Anterior cingulate cortex (tissue), 58 donors: ENCODE measurements around the gene C17orf114.
"Not testable (repeated sequence)": the region's sequence is repeated elsewhere in the genome, so short reads cannot be mapped to it uniquely, and the experiment has no call there.

Source experiments
- DNase-seq, 58 donors: peaks; one replicate each; lab custom pipeline; 2025; lab: John Stamatoyannopoulos, UW

C17orf114 gene

DNA sequence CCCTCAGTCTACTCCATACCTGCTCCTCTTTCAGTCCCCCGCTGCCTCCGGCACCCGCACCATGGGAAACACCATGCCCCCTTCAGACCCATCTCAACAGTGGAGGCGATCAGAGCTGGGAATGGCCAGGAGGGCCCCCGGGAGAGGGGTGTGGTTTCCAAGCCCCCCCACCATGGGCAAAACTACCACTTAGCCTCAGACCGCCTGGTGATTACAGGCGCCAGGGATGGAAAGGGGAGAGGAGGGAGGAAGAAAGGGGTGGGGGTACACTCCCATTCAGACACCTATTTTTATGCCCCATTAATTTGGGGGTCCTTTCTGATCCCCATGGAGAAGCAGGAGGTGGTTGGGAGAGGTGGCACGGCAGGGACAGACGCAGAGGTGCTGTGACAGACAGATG is at the start of gene C17orf114:
Gene C17orf114 (minus strand): TSS at position 101 of the 400 bp plus-strand sequence.
- no peak for DNase-seq

DNA sequence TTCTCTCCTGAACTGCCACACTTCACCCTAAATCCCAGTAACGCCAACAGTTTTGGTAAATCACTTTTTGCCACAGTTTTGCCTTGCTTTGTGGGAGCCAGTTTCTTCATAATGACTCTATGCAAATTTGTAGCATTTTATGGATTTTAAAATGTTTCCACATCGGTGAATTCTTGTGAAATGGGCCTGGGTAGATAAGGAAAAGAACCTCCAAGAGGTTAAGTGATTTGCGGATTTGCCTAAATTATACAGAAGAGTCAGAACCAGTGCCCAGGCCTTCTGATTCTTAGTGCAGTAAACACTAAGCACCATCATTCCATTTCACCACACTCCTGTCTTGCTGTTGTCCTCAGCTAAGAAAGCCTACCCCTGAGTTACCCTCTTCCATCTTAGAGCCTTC is 49.0 kb upstream of the C17orf114 start:
- DNase-seq = no peak

DNA sequence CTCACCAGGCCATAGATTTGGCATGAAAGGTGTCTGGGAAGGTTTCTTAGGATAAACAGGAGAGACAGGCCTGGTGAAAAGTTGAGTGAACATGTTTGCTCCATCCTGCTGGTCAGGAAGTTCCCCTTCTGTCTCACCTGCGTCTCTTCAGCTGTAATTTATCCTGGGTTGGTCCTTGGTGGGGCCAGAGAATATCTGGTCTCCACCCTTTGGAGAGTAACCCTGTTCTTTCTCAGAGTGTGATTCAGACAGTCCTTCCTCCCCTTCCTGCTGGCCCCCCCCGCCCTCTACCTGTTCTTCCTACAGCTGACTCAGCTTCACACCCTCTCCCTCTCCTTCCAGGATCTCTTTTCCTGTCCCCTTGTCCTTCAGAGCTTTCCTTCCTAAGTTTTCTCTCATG is 48.1 kb upstream of the C17orf114 start:
- DNase-seq = no peak

DNA sequence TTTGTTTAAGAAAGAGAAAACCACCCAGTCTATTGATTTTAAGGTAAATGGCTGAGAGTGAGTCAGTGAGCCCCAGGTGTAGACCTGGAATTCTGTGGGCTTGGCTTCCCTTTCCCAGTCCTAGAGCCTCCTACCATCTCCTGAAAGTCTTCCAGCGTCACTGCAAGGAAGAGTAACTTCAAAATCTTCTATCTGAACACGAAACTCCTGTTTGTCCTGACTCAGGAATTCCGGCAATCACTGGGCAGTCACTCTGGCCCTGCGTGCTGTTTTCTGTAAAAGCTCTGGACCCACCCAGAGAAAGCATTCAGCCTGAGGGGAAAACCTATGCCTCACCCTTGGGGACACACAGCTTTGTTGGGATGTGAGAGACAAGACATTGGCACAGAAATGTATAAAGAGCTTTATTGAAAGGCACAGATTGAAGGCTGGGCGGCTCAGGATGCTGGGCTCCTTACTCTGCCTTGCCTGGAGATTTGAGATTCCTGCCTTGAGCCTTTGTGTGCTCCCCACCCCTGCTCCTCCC is 46.9 kb upstream of the C17orf114 start:
- DNase-seq = no peak

DNA sequence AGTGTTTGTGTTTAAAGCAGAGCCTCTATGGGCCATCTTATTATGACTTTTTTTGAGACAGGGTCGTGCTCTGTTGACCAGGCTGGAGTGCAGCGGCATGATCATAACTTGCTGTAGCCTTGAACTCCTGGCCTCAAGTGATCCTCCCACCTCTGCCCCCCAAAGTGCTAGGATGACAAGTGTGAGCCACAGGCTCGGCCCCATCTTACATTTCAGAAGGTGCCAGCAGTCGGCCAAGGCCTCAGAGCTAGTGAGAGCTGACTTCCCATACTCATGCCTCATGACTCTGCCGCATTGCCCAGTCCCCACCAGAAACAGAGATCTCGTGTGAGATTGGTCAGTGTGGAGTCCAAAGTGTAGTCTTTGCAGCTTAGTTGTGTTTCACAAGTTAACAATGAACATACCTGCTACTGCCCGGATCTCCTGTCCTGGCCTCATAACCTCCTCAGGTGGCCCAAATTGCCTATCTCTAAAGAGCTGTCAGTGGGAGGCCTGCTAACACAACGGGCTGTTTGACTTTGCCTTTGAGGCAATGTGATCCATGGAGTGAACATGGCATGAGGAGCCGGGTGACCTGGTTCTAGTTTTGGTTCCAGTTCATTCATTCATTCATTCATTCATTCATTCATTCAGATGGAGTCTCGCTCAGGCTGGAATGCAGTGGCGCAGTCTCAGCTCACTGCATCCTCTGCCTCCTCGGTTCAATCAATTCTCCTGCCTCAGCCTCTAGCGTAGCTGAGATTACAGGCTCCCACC is 44.7 kb upstream of the C17orf114 start:
- DNase-seq = no peak

DNA sequence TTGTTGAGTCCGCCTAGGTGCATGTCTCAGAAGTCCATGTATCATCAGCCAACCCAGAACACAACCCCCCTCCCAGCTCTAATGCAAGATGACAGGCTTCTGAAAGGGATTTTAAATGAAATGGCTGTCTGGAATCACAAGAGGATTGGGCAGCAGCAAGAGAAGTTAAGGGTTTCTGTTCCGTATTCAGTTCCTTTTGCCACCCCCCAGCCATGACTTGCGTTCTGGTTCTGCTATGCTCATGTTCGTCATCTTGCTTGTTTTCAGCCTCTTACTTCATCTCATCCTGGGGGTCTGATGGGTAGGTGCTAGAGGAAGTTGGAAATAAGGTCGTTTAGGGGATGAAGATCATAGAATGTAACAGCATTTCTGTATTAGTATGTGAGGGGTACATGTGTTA is 43.0 kb upstream of the C17orf114 start:
- peak in 2 of 58 donors; percentile 30 to 31 for DNase-seq

DNA sequence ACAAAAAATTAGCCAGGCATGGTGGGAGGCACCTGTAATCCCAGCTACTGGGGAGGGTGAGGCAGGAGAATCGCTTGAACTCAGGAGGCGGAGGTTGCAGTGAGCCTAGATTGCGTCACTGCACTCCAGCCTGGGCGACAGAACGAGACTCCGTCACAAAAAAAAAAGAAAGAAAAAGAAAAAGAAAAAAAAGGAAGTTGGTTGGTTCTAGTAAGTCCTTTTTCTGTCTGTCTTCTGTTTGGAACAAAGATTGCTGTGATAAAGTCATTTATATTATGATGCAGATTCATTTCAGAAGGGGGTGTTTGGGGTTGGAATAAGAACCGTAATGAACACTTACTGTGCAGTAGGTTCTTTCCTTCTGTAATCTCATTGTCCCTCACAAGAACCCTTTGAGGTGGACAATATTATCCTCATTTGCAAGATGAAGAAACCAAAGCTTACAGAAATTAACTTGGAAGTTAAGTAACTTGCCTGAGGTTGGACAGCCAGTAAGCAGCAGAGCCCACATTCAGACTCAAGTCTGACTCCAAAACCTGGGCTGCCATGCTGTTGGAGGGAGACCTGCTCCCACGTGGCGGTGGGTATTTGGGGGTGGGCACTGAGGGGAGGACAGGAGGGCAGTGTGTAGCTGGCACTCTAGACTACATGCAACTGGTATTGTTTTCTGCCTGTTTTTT is 41.3 kb upstream of the C17orf114 start:
- DNase-seq = no peak

DNA sequence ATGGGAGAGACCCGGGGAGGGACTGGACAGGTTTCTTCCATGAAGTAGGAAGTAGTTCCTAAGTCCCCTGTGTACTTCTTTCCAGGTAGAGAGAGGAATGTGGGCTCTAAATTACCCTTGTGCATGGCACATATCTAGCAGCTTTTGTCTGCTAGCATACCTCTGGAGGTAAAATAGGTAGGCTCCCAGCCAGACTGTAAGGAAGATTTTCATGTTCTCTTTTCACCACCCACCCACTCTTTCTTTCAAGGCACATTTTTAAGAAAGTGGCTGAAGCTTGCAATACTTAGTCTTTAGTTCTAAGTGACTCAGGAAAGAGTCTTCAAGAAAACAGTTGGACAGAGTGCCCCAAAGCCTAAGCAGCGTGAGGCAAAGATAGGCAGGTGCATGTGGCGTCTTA is 40.2 kb upstream of the C17orf114 start:
- no peak for DNase-seq

DNA sequence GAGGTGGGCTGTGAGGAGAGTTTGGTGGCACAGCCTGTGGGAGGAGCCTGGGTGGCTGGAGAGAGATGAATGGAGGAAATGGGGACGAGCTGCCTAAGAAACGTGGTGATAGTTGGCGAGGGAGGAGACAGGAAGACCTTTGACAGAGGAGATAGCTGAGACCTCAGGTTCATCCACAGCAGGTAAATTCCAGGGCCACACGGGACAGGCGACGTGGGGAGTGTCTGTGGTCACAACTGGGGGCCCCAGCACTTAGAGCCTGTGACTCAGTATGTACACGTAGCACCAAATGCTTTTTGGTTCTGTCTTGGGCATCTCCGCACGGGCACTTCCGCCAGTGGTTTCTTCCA is 38.7 kb upstream of the C17orf114 start:
- no peak for DNase-seq

DNA sequence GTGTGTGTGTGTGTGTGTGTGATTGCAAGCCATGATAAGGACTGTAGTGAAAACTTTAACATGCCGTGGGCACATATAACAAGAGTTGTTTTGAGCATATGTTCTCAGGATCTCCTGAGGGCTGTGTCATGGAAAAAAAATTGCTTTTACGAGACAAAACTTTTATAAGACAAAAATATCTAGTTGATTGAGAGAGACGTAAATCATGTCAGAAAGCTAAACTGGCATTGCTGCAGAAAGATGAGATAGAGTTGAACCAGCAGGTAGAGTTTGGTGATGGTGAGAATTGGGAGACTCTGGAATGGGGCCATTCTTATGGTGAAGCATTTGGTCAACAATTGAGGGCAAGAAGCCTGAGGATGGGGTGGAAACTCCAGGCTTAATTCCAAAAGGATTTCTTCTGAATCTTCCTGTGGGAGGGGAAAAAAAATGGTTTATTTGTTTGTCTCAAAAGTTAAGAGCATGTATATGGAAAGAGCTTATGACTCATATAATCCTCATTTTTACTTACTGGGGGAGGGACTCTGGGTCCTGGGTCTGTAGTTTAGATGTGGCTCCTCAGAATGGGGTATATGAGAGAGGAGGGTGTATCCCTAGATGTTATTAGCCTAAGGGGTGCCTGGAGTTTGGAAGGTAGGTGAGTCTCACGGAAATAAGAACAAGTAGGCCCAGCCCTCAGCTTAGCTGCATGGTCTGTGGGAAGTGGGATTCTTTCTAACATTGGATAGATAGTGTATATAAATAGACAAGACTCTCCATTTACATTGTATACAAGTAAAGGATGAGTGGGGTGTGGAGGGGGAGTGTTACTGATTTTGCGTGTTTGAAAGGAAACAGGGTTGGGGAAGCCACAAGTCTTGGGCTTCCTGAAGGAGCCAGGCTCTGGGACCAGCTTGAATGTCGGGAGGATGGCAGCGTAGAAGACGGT is 38.1 kb upstream of the C17orf114 start:
- no peak for DNase-seq

DNA sequence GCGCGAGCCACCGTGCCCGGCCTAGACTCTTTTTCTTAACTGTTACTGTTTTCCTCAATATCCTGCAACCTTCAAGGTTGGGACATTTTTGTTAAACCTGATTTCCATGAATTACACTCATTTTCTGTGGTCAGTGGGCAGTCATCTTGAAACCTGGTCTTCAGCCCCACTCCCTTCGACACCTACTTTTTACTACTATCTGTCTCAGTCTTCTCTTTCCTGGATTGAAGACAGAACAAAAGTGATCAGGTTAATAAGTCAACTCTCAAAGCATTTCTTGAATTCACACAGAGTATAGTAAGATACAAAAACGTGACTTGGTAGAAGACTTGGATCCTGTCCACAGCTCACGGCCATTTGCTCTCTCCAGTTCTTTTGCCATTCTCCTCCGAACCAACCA is 37.1 kb upstream of the C17orf114 start:
- DNase-seq = no peak

DNA sequence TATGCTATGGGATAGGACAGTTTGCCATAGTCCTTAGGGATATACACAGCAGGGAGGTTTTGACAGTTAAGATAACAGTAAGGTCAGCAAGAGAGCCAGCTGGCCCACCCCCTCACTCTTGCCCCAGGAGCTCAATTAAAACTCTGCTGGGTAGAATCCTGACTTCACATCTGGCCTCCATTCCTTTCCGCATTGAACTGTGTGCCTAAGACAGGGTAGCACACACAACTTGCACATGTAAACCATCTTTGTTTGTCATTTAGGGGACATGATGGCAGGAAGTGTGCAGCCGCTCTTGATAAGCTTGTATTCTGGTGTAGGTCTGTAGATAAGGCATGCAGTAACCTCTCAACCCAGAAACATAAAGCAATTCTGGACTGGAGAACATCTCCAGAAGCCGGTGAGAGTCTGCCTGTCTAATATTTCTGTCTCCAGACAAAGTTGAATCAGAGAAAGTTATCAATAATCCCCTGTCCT is 36.2 kb upstream of the C17orf114 start:
- DNase-seq = no peak

DNA sequence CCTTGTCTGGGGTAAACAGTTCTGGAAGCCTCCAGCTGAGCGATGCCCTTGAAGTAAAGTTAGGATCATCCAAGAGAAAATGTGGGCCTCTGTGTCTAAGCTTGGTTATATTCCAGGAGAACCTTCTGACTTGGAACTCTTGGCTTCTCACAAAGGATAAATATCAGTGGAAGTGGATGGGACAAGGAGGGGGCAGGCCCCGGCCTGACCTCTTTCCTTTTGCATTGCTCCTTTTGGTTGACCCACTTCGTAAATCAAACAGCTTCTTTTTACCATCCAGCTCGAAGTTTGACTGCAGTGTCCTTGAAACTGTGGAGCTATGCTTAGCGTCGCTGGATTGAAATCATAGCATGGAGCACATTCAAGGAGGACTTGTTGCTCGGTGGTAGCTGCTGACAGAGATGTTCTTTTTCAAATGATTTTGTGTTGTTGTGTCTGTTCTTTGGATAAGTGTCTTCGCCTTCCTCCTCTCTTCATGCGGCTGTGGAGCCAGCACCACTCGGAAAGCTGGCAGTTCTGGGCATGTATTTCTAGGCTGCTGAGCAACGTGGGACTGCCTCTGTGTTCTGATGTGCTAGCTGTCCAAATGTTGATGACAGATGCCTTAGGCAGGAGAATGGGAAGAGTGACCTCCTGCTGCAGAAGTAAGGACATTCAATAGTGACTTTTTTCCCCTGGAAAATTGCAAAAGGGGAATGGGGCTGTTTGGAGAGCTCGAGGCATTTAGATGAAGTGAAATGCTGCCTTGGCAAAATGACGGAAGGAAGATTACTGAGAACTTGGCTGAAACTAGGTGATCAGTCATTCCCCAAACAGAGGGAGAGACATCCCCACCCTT is 35.6 kb upstream of the C17orf114 start:
- DNase-seq = peak in 41 of 58 donors; percentile 10 to 78 (median 44)

DNA sequence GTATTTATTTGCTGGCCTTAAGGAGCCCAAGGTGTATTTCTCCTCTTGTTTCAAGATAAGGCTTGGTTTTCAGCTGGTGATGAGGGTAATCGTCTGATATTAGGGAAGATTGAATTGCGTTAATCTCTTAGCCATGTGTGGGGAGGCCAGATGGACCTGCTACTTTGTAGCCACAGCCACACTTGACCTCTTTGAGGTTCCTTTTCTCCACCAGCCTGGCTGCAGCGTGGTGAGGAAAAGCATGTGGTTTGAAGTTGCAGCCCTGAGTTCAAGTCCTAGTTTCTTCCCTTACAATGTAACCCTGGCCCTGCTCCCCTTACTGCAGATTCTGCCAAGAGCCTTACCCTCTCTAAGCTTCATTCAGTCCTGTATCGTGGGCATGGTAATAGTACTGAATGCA is 34.1 kb upstream of the C17orf114 start:
- DNase-seq = no peak

DNA sequence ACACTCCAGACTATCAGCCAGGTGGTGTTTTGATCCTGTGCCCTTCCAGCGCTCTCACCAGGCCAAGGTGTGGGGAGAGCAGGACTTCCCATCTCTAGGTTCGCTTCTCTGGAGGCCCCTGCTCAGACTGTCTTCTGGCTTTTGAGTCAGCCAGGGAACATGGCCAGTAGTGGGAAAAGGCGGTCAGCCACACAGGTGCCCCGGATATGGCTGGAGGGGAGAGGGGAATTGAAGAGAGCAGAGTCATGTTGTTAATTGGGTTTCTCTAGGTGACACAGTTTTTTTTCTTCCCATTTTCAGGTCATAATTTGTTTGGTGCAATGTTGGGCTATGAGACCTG is 32.5 kb upstream of the C17orf114 start:
- DNase-seq = peak in 1 of 58 donors; percentile 29

DNA sequence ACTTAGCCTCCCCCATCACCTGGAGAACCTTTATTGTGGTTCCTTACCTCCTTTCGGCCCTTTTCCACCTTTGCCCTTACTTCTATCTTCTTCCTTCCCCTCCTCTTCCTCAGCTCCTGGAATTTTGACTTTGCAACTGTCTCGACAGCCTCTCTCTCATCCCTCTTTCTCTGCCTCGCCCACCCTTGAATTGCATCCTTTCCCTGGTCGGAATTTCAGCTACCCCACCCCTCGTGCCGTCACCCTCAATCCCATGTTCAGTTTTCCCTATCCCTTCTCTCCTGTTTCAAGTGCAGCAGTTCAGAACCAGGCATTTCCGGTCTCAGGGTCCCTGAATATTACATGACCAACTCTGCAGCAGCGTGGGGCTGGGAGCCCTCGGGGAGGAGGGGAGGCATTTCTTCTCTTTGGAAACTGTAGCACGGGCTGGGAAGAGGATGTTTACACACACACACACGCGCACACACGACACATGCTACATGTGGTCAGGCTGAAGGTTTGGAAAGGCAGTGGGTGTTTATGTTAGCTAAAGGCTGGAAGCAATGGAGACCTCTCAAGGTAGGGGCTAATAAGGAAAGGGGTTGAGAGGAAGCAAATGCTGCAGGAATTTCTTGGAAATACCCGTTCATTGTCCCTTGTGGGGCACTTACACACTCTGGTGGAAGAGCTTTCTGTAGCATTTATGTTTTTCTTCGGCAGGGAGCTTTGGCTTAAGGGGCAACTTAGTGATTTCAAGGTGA is 32.0 kb upstream of the C17orf114 start:
- DNase-seq = peak in 14 of 58 donors; percentile 14 to 44 (median 28)

DNA sequence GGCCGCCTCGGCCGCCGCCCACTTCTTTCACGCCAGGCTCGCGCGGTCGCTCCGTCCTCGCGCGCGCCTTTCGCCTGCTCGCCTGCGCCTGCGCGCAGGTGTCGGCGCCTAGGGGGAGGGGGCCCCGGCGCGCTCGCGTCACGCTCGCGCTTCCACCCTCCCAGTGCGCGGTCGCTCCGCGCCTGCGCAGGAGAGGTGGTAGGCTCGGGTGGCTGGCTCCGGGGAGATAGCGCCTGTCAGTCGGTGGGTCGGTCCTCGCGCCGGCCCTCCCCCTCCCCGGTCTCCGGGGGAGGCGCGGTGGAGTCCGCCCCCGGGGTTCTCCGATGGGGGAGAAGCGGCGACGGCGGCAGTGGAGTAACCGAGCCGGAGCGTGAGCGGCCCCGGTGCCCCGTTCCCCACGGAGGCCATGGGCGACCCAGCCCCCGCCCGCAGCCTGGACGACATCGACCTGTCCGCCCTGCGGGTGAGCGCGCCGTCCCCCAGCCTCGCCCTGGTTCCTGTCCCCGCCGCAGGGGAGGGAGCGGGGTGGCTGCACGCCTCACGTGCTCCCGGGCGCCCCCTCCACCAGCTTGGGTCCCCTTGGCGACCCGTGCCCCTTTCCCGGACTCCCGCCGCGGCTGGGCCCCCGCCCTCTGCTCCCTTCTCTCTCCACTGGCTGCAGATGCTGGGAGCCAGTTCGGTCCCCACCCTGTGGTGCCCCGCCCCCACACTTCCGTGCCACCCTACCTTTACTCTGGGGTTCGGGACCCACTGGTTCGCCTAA is 31.2 kb upstream of the C17orf114 start, which contains the start of gene MINK1:
Gene MINK1 (plus strand): TSS at position 163 of the 763 bp plus-strand sequence. CDS start 244 bp downstream, at position 407.
- peak in 56 of 58 donors; percentile 26 to 91 (median 82) for DNase-seq

DNA sequence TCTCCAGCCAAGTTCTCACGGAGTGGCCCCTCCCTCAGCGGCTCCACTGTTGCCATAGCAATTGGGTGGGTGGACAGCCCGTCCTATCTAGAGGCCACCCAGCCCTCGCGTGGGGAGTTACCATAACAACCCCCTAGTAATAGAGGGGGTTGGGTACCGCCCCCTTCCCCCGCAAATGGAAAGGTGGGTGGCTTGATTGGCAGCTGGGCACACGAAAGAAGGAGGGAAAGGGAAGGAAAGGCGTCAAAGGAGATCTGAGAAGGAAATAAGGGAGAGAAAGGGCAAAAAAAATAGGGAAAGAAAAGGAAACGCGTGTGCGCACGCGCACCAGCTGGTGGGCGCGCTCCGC is 30.7 kb upstream of the C17orf114 start:
- DNase-seq = not testable (repeated sequence)
